ENCODE data around the gene PRKAR2B. TPM values are rescaled to one million over a fixed set of nuclear protein-coding genes. Genes with fewer than 3 reads are reported as not detected.
"Not testable (repeated sequence)": the region's sequence is repeated elsewhere in the genome, so short reads cannot be mapped to it uniquely, and the experiment has no call there.

Gene PRKAR2B
- total RNA-seq, 1 donor from 2014 or later = 1.0 TPM

DNA sequence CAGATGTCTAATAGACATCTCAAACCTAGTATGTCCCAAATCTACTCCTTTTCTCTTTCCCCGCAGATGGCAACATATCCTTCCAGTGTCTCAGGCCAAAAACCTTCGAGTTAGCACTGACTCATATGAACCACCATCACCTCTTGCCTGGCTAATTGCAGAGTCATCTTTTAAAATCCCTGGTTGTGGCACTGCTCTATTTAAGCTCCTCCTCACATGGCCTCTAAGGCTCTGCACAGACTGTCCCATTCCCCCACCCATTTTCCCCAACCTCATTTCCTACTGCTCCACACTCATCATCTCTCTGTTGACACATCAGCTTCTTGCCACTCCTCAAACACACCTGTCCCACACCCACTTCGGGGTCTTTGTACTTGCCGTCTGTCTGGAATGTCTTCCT is 107.5 kb downstream of the PRKAR2B start:
- no peaks in the 10 kb centered on the region for H3K9me3 Mint-ChIP-seq
- H3K27ac Mint-ChIP-seq = no peak overlapping the region
- no peaks in the 10 kb centered on the region for H3K36me3 Mint-ChIP-seq (ENCODE audit: low read depth)
- peaks cover 5% of the 10 kb centered on the region for H3K27me3 Mint-ChIP-seq (ENCODE audit: insufficient read depth)
- H3K4me1 Mint-ChIP-seq (ENCODE audit: low read depth) = no peaks in the 10 kb centered on the region
- no peak overlapping the region for H3K4me3 Mint-ChIP-seq
- intact Hi-C loops (cut with micrococcal nuclease) = loop anchor here (5.0 to 10.0 kb wide), 2 partner anchors 610 to 977 kb away; no protein-coding TSS in a partner anchor
- DNase-seq (ENCODE audit: low spot score) = no peak

DNA sequence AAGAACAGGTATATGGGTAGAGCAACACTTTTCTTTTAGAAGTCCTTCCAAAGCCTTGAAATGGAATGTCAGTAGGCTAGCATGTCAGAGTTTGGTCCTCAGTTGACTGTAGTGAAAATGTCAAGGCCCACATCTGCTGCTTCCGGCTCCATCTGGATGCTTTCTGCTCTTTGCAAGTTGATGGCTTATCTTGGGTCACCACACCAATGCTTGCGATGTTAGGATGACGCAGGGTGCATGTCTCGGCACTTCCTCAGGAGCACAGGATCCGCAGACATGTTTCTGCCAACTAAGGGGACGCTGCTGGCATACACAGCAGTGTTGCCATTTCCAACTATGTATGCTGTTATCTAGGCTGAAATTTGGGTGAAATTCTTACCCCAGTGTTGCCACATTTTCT is 110.3 kb downstream of the PRKAR2B start:
- DNase-seq (ENCODE audit: low spot score) = no peak
- H3K4me1 Mint-ChIP-seq (ENCODE audit: low read depth) = no peaks in the 10 kb centered on the region

DNA sequence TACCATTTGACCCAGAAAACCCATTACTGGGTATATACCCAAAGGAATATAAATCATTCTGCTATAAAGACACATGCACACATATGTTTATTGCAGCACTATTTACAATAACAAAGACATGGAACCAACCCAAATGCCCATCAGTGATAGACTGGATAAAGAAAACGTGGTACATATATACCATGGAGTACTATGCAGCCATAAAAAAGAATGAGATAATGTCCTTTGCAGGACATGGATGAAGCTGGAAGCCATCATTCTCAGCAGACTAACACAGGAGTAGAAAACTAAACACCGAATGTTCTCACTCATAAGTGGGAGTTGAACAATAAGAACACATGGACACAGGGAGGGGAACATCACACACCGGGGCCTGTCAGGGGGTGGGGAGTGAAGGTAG is 111.2 kb downstream of the PRKAR2B start:
- not testable (repeated sequence) for H3K36me3 Mint-ChIP-seq (ENCODE audit: low read depth); H3K4me1 Mint-ChIP-seq (ENCODE audit: low read depth); H3K27ac Mint-ChIP-seq; H3K4me3 Mint-ChIP-seq; H3K27me3 Mint-ChIP-seq (ENCODE audit: insufficient read depth); DNase-seq (ENCODE audit: low spot score); H3K9me3 Mint-ChIP-seq
- intact Hi-C loops (cut with micrococcal nuclease) = loop anchor here (2.0 to 10.0 kb wide), 2 partner anchors 207 to 981 kb away; no protein-coding TSS in a partner anchor

More for the DNA sequence above, 110.3 kb downstream of the PRKAR2B start:
- intact Hi-C loops (cut with micrococcal nuclease) = loop anchor here (5.0 to 10.0 kb wide), 2 partner anchors 613 to 980 kb away; no protein-coding TSS in a partner anchor
- H3K36me3 Mint-ChIP-seq (ENCODE audit: low read depth) = no peaks in the 10 kb centered on the region
- no peak overlapping the region for H3K27ac Mint-ChIP-seq
- H3K27me3 Mint-ChIP-seq (ENCODE audit: insufficient read depth) = peaks cover 10% of the 10 kb centered on the region
- no peak overlapping the region for H3K4me3 Mint-ChIP-seq
- H3K9me3 Mint-ChIP-seq = no peaks in the 10 kb centered on the region

DNA sequence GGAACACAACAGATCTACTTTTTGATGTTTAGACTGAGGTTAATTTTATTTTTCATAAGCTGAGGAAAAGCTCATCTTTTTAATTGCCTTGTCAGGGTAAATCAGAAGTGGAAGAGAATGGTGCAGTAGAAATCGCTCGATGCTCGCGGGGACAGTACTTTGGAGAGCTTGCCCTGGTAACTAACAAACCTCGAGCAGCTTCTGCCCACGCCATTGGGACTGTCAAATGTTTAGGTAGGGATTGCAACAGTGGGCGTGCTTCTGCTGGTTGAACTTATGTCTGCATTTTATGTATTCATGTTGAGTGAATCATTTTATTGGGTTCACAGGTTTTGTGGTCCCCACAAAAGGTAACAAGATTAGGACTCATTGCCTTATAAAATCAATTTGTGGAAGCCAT is 112.6 kb downstream of the PRKAR2B start:
- no peaks in the 10 kb centered on the region for H3K36me3 Mint-ChIP-seq (ENCODE audit: low read depth)
- intact Hi-C loops (cut with micrococcal nuclease) = loop anchor here (2.0 to 10.0 kb wide), 2 partner anchors 208 to 982 kb away; no protein-coding TSS in a partner anchor
- H3K27me3 Mint-ChIP-seq (ENCODE audit: insufficient read depth) = peaks cover 10% of the 10 kb centered on the region
- H3K4me1 Mint-ChIP-seq (ENCODE audit: low read depth) = no peaks in the 10 kb centered on the region
- H3K9me3 Mint-ChIP-seq = no peaks in the 10 kb centered on the region
- no peak overlapping the region for H3K27ac Mint-ChIP-seq
- DNase-seq (ENCODE audit: low spot score) = no peak
- no peak overlapping the region for H3K4me3 Mint-ChIP-seq

DNA sequence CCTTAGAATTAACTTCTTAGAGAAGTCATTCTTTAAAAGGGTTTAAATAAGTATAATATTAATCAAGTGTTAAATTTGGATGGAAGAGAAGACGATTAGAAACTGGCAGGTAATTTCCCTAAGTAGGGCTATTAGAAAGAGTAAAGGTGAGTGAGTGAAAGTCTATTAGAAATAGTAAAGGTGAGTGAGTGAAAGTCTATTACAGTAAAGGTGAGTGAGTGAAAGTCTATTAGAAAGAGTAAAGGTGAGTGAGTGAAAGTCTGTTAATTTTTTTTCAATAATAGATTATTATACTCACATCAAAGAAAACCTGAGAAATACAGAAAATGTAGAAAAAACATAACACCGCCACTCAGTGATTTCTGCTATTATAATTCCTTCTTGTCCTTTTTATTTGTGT is 113.5 kb downstream of the PRKAR2B start:
- H3K27me3 Mint-ChIP-seq (ENCODE audit: insufficient read depth) = peaks cover 10% of the 10 kb centered on the region
- intact Hi-C loops (cut with micrococcal nuclease) = loop anchor here (10.0 kb wide), 1 partner anchor 983 kb away; no protein-coding TSS in a partner anchor
- no peak overlapping the region for H3K4me3 Mint-ChIP-seq

DNA sequence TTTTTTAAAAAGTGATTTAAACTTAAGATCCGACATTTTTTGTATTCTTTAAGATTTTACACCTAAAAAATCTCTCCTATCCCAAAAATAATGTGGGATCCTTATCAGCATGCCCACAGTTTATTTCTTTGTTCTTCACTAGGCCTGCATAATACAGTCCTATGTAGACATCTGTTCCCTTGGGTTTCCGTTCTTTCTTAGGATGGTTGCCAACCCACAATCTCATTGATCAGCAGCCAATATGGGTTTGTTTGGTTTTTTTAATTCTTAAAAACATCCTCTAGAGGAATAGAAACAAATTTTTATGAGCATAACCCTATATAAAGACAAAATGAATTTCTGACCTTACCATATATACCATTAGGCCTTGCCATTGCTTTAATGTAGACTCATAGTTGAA is 115.9 kb downstream of the PRKAR2B start:
- Mint-ChIP-seq H3K36me3 (ENCODE audit: low read depth) (no peaks in the 10 kb centered on the region), H3K9me3 (no peaks in the 10 kb centered on the region), H3K27me3 (ENCODE audit: insufficient read depth) (peaks cover 15% of the 10 kb centered on the region), H3K4me3 (no peak overlapping the region), H3K27ac (no peak overlapping the region), H3K4me1 (ENCODE audit: low read depth) (no peaks in the 10 kb centered on the region)
- intact Hi-C loops (cut with micrococcal nuclease) = no loop called here
- no peak for DNase-seq (ENCODE audit: low spot score)

More for the DNA sequence above, 113.5 kb downstream of the PRKAR2B start:
- DNase-seq (ENCODE audit: low spot score) = no peak
- no peak overlapping the region for H3K27ac Mint-ChIP-seq
- no peaks in the 10 kb centered on the region for H3K4me1 Mint-ChIP-seq (ENCODE audit: low read depth)
- no peaks in the 10 kb centered on the region for H3K36me3 Mint-ChIP-seq (ENCODE audit: low read depth)
- H3K9me3 Mint-ChIP-seq = no peaks in the 10 kb centered on the region

DNA sequence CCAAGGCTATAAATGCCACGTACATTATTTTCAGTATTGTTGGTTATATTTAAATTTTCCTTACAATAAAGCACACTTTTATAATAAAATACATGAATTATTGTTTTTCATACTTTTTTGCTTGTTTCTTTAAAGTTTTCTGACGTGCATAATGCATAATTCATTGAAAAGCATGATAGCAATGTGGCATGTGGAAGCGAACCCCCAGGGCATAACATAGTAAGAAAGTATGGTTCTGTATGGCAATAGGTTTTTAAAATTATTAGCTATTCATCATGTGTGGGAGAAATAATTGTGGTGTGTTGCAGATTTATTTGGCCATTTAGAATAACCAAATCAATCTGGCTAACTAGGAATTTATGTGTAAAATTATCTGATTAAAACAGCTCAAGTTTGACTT is 116.9 kb downstream of the PRKAR2B start:
- peaks cover 19% of the 10 kb centered on the region for H3K27me3 Mint-ChIP-seq (ENCODE audit: insufficient read depth)
- no peak overlapping the region for H3K4me3 Mint-ChIP-seq
- intact Hi-C loops (cut with micrococcal nuclease) = no loop called here
- DNase-seq (ENCODE audit: low spot score) = no peak
- H3K4me1 Mint-ChIP-seq (ENCODE audit: low read depth) = no peaks in the 10 kb centered on the region
- H3K36me3 Mint-ChIP-seq (ENCODE audit: low read depth) = no peaks in the 10 kb centered on the region
- no peak overlapping the region for H3K27ac Mint-ChIP-seq
- no peaks in the 10 kb centered on the region for H3K9me3 Mint-ChIP-seq

DNA sequence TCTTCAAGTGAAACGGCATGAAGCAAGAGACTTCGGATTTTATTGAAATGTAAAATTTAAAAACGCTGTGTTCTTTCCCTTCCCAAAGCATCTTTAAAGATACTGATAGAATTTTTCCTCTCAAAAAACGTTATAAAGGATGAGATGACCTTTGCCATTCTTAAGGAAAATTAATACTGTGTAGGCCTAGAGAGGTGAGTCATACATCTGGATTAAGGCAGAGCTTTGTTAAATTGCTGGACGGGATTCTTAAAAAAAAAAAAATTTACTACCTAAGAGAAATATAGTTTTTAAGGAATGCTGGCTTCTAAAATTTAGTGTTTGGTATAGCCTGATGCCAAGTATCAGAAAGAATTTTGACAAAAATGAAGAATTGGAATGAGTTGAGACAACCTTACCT is 118.0 kb downstream of the PRKAR2B start:
- intact Hi-C loops (cut with micrococcal nuclease) = no loop called here
- no peak for DNase-seq (ENCODE audit: low spot score)
- Mint-ChIP-seq H3K27ac (no peak overlapping the region), H3K4me3 (no peak overlapping the region), H3K27me3 (ENCODE audit: insufficient read depth) (peaks cover 19% of the 10 kb centered on the region), H3K36me3 (ENCODE audit: low read depth) (no peaks in the 10 kb centered on the region), H3K9me3 (no peaks in the 10 kb centered on the region), H3K4me1 (ENCODE audit: low read depth) (peaks cover 4% of the 10 kb centered on the region)

DNA sequence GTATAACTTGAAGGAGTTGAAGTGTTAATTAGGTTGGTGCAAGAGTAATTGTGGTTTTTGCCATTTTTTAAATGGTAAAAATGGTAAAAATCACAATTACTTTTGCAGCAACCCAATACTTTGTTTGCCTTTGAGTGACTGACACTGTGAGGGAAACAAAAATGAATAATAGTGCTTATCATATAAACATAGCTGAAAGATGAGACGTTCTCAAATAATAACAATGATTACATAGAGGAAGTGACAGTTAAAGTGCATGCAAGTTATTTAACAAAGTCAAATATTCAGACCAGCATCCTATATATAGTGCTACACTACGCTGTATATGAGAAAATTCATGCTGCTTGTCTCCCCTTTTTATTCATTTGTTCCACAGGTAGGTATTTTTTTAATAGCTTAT is 119.6 kb downstream of the PRKAR2B start:
- intact Hi-C loops (cut with micrococcal nuclease) = no loop called here
- Mint-ChIP-seq H3K9me3 (no peaks in the 10 kb centered on the region), H3K27ac (no peak overlapping the region), H3K27me3 (ENCODE audit: insufficient read depth) (peaks cover 13% of the 10 kb centered on the region), H3K4me1 (ENCODE audit: low read depth) (peaks cover 14% of the 10 kb centered on the region), H3K4me3 (no peak overlapping the region), H3K36me3 (ENCODE audit: low read depth) (no peaks in the 10 kb centered on the region)
- DNase-seq (ENCODE audit: low spot score) = no peak

DNA sequence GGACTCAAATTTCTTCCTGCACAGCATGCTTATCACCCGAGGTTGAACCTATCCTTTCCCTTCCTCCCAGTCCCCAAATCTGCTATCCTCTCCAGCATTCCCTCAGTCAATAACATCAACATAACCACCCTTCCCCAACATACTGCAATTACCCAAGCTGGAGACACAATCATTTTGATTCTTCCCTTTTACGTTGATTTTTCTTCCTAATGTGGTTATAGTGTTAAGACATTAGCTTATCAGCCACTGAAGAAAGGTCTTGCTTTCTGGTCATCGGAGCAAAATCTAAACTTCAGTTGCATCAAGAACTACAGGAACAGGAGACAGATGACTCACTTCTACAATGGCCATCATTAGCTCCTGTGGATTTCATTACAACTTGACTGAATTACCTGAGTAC is 120.8 kb downstream of the PRKAR2B start:
- Mint-ChIP-seq H3K9me3 (no peaks in the 10 kb centered on the region), H3K27ac (no peak overlapping the region), H3K36me3 (ENCODE audit: low read depth) (no peaks in the 10 kb centered on the region), H3K4me1 (ENCODE audit: low read depth) (peaks cover 14% of the 10 kb centered on the region), H3K27me3 (ENCODE audit: insufficient read depth) (peaks cover 10% of the 10 kb centered on the region), H3K4me3 (no peak overlapping the region)
- DNase-seq (ENCODE audit: low spot score) = no peak
- intact Hi-C loops (cut with micrococcal nuclease) = loop anchor here (5.0 kb wide), 6 partner anchors 118 to 1633 kb away; partner anchors contain the start of genes BCAP29 and RINT1

DNA sequence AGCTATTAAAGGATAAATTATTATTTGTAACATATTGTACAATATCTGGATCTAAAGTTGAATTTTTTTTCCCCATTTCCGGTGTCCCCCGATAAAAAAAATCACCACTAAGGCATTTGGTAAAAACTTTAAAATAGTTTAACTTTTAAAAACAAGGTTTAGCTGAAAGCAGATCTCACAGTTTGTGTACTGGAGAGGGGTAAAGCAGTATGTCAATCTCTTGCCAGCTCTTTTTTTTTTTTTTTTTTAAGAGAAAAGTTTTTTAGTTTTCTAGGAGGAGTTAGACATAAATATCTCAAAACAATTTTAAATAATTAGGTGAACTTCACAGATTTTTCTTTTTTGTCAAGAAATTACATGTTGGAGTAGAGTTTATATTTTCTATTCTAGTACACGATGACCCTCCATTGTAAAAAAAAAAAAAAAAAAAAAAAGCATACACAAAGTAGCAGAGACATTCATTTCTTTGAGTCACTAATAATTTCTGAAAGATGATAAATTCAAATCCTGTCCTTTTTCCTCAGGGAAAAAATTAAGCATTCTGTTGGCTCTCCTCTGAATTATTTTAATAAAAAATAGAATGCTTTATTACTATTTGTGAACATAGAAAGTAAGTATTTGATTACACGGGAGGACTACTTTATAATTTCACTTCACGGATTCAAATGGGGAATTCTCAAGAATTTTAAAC is 122.4 kb downstream of the PRKAR2B start:
- intact Hi-C loops (cut with micrococcal nuclease) = loop anchor here (1.0 to 5.0 kb wide), 8 partner anchors 17 to 1635 kb away; partner anchors contain the start of genes BCAP29 and RINT1

DNA sequence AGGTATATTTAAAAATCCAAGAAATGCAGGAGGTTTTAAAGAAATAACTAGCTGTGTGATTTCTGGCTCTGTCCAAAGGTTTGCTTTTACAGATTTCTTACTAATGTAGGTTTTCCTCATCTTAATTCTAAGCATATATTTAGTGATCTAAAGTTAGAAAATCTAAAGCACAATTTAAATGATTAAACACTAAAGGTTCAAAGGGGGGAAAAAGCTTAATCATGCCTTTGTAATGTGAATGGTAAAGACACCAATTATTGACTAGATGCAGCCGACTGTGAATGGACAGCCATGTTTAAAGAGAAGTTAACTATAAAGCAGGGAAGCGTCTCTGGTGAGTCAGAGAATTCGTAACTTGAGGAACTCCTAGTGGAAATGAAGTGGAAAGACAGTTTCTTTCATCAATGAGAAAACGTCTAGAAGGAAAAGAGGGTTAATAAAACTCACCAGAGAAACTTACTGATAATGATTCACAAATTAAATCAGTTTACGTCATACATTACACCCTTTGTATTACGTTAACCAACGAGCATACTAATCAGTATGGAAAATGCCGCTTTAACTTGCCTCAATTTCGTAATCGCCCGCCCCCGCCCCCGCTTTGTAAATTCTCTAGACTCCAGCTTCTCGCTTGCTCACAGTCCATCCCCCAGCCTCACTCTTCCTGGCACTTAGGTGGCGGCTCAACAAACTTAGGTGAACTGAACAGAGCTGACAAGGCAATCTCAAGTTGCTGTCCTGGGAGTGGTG is 123.2 kb downstream of the PRKAR2B start:
- Mint-ChIP-seq H3K27me3 (ENCODE audit: insufficient read depth) (peaks cover 10% of the 10 kb centered on the region), H3K4me1 (ENCODE audit: low read depth) (peaks cover 19% of the 10 kb centered on the region), H3K36me3 (ENCODE audit: low read depth) (peaks cover 2% of the 10 kb centered on the region), H3K27ac (peak overlapping the region; percentile 97), H3K4me3 (peak overlapping the region; percentile 88), H3K9me3 (no peaks in the 10 kb centered on the region)
- DNase-seq (ENCODE audit: low spot score) = no peak
- intact Hi-C loops (cut with micrococcal nuclease) = loop anchor here (1.0 to 5.0 kb wide), 22 partner anchors 13 to 1635 kb away; partner anchors contain the start of genes BCAP29, CCDC71L, DLD and PIK3CG

More for the DNA sequence above, 122.4 kb downstream of the PRKAR2B start:
- no peak for DNase-seq (ENCODE audit: low spot score)
- Mint-ChIP-seq H3K9me3 (no peaks in the 10 kb centered on the region), H3K4me1 (ENCODE audit: low read depth) (peaks cover 19% of the 10 kb centered on the region), H3K4me3 (peak overlapping the region; percentile 88), H3K36me3 (ENCODE audit: low read depth) (no peaks in the 10 kb centered on the region), H3K27ac (peak overlapping the region; percentile 97), H3K27me3 (ENCODE audit: insufficient read depth) (peaks cover 10% of the 10 kb centered on the region)

Measured in activated T-helper 1 cell treated with anti-CD3 and anti-CD28 coated beads, Interleukin-12 subunit alpha, Interleukin-12 subunit beta, Interleukin-2, Interleukin-4 antibody, amounts not matched to agents 30 ng/mL and 10 ng/mL and 1 ng/mL, durations not matched to agents 14 hours and 24 hours and 36 hours (primary cell).